ENCODE data around the gene COPG1.

- TF ChIP-seq FOXA1 (IDR thresholded peaks at IDR 0.05) (no peak), YY1 (IDR thresholded peaks at IDR 0.05) (no peak), MAX (IDR thresholded peaks at IDR 0.05) (no peak), REST (IDR thresholded peaks at IDR 0.05) (no peak), JUND (IDR thresholded peaks at IDR 0.05) (no peak), TAF1 (conservative IDR thresholded peaks at IDR 0.05) (no peak), RAD21 (IDR thresholded peaks at IDR 0.05) (no peak), NR2F2 (IDR thresholded peaks at IDR 0.05) (no peak)
- TF ChIP-seq, protein P1, sequence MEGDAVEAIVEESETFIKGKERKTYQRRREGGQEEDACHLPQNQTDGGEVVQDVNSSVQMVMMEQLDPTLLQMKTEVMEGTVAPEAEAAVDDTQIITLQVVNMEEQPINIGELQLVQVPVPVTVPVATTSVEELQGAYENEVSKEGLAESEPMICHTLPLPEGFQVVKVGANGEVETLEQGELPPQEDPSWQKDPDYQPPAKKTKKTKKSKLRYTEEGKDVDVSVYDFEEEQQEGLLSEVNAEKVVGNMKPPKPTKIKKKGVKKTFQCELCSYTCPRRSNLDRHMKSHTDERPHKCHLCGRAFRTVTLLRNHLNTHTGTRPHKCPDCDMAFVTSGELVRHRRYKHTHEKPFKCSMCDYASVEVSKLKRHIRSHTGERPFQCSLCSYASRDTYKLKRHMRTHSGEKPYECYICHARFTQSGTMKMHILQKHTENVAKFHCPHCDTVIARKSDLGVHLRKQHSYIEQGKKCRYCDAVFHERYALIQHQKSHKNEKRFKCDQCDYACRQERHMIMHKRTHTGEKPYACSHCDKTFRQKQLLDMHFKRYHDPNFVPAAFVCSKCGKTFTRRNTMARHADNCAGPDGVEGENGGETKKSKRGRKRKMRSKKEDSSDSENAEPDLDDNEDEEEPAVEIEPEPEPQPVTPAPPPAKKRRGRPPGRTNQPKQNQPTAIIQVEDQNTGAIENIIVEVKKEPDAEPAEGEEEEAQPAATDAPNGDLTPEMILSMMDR (IDR thresholded peaks at IDR 0.05; ENCODE audit: low read depth, low read length, missing input control): no peak
Measured at GRCh38 chr3:129295286-129295685, 45.9 kb downstream of the COPG1 start.
